HG02610 (cell line): ENCODE data around the gene CXorf38.

Experiments used
- ATAC-seq: cut with Tn5 transposase; IDR thresholded peaks from one replicate; pipeline ENCODE4 v1.9.1; 2021; ENCODE audit warnings: mild to moderate bottlenecking, moderate library complexity; ENCODE audit not compliant: unreplicated experiment

CXorf38 gene, protein sequence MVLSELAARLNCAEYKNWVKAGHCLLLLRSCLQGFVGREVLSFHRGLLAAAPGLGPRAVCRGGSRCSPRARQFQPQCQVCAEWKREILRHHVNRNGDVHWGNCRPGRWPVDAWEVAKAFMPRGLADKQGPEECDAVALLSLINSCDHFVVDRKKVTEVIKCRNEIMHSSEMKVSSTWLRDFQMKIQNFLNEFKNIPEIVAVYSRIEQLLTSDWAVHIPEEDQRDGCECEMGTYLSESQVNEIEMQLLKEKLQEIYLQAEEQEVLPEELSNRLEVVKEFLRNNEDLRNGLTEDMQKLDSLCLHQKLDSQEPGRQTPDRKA

GRCh38 chrX:40647307-40648197 lies at the start of gene CXorf38:
CXorf38 (minus strand) TSS chrX:40647561; CDS start chrX:40647520, 41 bp downstream.
- ATAC-seq, result peak; percentile 72

GRCh38 chrX:40694802-40695201 lies 47.4 kb upstream of the CXorf38 start:
- no peak for ATAC-seq

DNA sequence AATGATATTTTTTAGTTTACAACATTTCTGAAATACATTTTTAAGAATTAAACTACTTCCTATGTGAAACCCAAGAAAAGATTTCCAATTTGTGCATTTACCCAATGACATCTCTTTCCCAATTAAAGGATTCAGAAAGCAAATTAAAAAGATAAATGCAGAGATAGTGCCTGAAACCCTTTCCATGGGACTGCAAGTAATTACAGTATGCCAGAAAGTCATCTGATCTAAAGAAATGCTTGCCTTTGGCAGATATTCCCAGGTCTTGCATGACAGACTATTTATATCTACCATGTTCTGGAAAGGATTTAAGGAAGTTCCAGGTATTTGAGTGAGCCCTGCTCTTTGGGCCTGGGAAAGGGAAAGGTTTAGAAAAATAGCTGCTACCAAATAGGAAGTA lies 41.6 kb upstream of the CXorf38 start:
- ATAC-seq, result no peak

DNA sequence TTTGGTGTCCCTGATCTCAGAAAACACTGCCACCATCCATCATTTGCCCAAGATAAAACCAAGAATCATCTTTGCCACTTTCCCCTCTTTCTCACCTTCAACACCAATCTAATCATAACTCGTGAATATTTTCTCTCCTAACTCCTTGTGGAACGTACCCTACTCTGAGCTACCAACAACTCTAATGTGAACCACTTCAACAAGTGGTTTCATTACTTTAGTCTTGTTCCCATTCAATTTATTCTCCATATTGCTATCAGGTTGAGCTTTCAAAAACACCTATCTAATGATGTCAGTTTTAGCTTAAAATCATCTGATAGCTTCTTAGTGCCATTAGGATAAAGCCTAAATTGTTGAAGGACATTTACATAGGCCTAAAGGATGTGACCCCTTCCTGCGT lies 39.8 kb upstream of the CXorf38 start:
- no peak for ATAC-seq

DNA sequence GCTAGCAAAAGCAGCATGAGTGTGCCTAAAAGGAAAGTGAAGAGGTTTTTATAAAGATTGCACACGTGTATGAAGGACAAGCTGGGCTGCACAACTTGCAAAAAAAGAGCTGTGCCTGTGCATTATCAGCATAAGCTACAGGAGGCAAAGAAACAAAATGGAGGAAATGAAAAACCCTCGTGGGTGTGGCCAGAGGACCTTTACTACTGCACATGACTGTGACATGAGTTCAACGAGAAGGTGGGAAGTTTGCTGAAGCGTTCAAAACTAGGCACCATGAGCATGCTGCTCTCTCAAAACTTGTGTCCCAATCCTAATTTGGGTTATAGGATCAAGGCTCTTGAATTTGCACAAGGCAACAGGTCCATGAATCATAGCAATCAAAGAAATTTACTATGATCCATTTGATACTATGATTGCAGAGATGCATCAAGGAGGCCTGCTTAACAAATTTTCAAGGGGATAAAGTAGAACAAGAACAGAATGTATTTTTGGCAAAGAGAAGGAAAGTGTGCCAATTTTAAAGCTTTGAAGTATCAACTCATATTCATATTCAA lies 38.1 kb upstream of the CXorf38 start:
- no peak for ATAC-seq

DNA sequence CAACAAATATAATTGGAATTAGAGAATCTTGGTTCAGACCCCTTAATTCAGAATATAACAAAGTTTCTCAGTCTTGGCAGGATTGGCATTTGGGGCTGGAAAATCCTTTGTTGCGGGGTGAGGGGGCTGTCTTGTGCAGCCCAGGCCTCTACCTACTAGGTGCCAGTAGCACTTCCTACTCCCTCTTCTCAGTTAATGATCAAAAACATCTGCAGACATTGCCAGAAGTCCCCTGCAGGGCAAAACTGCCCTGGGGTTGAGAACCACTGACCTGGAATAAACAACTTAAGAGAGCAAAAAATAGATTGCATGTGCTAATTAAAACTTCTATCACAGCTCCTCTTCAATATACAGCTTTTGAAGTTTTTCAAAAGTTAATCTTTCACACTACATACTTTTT lies 36.7 kb upstream of the CXorf38 start:
- no peak for ATAC-seq

- ATAC-seq, result no peak
Measured at GRCh38 chrX:40683245-40683644, 35.9 kb upstream of the CXorf38 start.

DNA sequence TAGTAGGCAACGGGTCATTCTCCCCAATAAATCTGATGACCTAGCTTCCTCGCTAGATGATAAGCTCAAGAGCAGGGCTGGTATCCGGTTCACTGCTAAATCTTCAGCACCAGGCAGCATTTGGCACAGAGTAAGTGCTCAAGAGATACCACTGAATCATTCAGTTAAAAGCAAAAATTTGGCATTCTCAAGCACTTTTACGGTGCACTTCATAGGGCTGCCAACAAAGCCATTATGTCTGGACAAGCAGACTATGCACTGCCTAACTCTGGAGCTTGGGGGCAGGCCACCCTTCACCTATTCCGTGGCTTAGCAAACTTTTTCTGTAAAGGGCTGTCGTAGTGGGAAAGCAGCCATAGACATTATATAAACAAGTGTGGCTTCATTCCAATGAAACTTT lies 23.8 kb upstream of the CXorf38 start:
- ATAC-seq, result no peak

- no peak for ATAC-seq
Measured at GRCh38 chrX:40663880-40664630, 16.7 kb upstream of the CXorf38 start.

DNA sequence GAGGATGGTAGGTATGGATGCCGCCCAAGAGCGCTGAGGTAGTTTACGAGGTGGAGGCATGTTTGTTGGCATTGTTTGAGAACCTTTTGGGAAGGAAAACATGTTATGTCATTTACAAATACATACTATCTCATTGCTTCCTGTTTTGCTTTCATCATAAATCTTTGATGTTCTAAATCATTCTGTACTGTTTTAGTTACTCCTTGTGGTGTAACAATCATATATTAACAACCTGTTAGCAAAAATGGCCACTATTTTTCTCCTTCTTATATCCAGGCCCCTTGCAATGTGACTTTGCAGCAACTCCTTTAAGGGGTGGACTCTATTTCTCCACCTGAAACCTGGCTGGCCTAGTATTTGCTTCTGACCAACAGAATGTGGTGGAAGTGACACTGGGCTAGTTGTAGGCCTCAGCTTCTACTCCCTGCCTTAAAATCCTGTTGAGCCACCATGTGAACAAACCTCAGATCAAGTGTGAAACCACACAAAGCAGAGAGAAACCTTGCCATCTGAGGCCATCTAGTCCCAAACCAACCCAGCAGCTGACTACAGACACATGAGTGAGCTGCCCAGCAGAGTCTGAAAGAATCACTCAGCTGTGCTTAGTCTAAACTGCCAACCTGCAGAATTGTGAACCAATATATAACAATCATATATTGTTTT lies 15.8 kb upstream of the CXorf38 start:
- ATAC-seq, result peak; percentile 77

GRCh38 chrX:40661489-40661888 lies 14.1 kb upstream of the CXorf38 start:
- ATAC-seq, result no peak

DNA sequence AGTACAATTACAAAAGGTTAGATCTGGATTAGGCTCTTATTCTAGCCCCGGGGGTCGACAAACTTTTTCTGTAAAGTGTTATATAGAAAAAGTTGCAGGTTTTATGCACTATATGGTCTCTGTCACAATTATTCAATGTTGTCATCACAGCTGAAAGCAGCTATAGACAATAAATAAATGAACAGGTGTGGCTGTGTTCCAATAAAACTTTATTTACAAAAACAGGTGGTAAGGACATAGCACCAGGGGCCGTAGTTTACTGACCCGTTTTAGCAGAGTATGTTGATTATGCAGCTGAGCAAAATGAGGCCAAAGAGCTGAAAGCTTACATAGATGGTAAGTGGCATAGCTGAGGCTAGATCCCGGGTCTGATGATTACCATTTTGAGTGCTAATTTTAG lies 13.0 kb upstream of the CXorf38 start:
- ATAC-seq, result no peak

DNA sequence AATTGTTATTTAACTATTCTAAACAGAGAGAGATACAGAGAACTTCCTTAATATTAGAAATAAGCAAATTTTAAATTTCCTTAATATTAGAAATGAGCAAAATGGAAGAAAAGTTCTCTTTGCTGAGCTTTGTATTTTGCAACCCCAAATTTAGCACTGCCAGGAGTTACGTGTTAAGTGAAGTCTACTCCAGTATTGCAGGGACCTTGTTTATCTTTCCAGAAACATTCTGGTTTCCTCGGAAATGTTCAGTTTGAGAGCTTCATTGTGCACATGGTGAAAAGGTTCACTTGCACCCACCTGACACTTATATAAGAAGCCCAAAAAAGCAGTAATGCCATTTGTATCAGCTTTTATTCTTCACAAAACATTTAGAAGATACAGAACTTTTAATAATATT lies 6.2 kb upstream of the CXorf38 start:
- ATAC-seq, result no peak

DNA sequence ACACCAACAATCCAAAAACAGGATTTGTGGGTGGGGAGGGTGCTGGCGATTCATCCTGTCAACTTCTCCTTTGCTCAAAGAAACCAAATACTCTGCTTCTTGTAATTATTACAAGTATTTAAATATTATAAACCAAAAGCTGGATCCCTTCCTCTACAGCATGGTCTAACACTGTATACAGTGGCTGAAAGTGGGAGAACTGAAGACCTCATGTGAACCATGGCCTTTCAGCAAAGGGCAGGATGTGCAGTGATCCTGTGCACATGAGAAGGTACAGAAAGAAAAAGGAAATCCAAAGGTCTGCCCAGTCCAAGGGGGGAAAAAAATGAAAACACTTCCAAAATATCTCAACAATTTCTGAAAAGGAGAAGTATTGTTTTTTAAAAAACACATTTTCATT lies 5.3 kb upstream of the CXorf38 start:
- ATAC-seq, result no peak

- no peak for ATAC-seq
Measured at GRCh38 chrX:40651620-40652223, 4.4 kb upstream of the CXorf38 start.

- ATAC-seq, result peak; percentile 11
Measured at GRCh38 chrX:40646489-40647306, 663 bp downstream of the CXorf38 start.

GRCh38 chrX:40644821-40645358 lies 2.5 kb downstream of the CXorf38 start:
- peak; percentile 44 for ATAC-seq

- ATAC-seq, result no peak
Measured at GRCh38 chrX:40644176-40644575, 3.2 kb downstream of the CXorf38 start.

DNA sequence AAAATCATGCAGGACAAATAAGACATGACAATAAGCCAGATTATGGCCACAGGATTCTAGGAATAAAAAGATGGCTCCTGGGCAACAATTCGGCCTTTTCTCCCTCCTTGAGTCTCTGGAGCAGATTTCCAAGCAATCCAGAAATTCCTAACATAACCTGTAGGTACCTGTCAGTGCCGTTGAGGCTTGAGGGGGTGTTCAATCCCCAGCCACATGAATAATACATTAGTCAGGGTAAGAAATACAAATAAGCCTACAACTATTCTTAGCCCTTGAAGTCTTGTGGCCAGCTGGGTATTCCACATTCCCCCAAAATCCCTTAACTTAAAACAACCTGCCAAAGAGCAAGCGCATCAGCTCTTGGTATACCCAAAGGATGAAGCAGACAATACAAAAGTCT lies 9.7 kb downstream of the CXorf38 start:
- no peak for ATAC-seq
